Measurements from ENCODE around the gene EIPR1. TPM values are rescaled to one million over a fixed set of nuclear protein-coding genes. Genes with fewer than 3 reads are reported as not detected.

EIPR1 gene
- total and polyA plus RNA-seq, 2 experiments from 2014 or later = 23.2 to 28.2 TPM

DNA sequence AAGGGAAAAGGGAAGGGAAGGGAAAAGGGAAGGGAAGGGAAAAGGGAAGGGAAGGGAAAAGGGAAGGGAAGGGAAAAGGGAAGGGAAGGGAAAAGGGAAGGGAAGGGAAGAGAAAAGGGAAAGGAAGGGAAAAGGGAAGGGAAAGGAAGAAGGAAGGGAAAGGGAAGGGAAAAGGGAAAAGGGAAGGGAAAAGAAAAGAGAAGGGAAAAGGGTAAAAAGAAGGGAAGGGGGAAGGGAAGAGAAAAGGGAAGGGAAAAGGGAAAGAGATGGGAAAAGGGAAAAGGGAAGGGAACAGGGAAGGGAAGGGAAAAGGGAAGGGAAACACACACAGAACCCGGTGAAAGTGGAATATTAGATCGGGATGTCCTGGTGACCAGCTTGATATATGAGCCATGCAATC, 40.8 kb downstream of the EIPR1 start:
- Histone ChIP-seq H3K4me3 (no peak overlapping the region), H3K27ac (no peak overlapping the region), H3K27me3 (no peaks in the 10 kb centered on the region), H3K9me3 (ENCODE audit: low read depth) (no peaks in the 10 kb centered on the region), H3K36me3 (no peaks in the 10 kb centered on the region), H3K4me1 (ENCODE audit: low read depth) (no peaks in the 10 kb centered on the region)
- DNase-seq (ENCODE audit: low read depth in 1 of 2, low spot score in 1 of 2) = no peak
- TF ChIP-seq, protein P1, sequence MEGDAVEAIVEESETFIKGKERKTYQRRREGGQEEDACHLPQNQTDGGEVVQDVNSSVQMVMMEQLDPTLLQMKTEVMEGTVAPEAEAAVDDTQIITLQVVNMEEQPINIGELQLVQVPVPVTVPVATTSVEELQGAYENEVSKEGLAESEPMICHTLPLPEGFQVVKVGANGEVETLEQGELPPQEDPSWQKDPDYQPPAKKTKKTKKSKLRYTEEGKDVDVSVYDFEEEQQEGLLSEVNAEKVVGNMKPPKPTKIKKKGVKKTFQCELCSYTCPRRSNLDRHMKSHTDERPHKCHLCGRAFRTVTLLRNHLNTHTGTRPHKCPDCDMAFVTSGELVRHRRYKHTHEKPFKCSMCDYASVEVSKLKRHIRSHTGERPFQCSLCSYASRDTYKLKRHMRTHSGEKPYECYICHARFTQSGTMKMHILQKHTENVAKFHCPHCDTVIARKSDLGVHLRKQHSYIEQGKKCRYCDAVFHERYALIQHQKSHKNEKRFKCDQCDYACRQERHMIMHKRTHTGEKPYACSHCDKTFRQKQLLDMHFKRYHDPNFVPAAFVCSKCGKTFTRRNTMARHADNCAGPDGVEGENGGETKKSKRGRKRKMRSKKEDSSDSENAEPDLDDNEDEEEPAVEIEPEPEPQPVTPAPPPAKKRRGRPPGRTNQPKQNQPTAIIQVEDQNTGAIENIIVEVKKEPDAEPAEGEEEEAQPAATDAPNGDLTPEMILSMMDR (IDR thresholded peaks at IDR 0.05; ENCODE audit: low read depth, low read length) = no peak

DNA sequence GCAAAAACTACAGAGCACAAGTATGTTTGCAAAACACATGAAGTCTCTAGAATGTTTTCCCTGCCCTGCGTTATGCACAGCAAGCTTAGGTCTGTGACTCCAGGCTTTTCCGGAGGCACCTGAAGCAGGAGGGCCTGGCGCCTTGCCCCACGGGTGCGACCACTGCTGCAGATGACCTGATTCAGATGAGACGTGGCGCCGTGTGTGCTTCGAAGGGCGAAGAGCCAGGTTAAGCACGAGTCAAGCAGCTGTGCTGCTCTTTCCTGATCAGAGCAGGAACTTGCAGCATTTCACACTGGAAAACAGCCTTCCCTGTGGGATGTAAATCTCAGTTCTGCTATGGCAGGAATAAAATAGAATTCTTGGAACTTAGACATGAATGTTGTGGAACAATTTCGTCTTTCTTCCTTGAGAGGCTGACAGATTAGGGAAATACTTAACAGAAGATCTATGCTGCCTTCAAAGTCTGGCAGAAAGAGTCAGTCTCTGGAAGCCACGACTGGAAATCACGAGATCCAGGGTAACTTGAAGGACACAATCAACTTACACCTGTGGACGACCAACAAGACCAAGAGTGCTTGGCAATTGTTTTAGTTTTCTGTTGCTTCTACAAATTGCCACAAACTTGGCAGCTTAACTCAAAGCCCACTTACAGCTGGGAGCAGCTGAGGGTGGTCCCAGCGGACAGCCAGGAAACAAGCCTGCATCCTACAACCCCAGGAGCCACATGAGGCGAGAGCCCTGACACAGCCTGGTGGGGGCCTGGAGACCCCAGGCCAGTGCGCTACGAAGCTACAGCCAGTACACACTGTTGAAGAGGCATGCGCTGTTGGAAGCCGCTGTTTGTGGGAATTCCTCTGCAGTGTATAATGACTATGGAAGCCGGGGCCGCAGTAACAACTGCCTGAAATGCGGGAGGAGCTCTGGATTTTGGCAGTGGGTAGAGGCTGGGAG, 42.9 kb downstream of the EIPR1 start:
- TF ChIP-seq, protein P1 (IDR thresholded peaks at IDR 0.05; ENCODE audit: low read depth, low read length) = no peak
- no peak overlapping the region for H3K4me3 ChIP-seq
- H3K27ac ChIP-seq = no peak overlapping the region
- H3K4me1 ChIP-seq (ENCODE audit: low read depth) = no peaks in the 10 kb centered on the region
- no peaks in the 10 kb centered on the region for H3K36me3 ChIP-seq
- DNase-seq (ENCODE audit: low read depth in 1 of 2, low spot score in 1 of 2) = no peak
- no peaks in the 10 kb centered on the region for H3K9me3 ChIP-seq (ENCODE audit: low read depth)
- no peaks in the 10 kb centered on the region for H3K27me3 ChIP-seq

DNA sequence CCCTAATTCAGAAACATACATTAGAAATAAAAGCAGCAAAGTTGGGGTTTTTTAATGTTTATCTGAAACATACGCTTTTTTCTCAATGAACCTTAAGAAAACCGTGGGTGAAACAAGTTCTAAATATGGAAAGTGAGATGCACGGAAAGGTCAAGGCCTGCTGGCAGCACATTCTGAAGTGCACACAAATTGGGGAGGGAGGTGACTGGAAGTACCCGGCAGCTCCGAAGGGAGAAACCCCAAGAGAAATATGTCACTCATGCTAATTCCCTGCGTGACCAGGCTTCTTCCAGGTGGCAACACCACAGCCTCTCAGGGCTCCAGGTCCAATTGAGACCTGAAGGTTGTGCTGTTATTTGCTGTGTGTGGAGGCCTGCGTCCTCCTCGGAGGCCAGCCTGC, 45.5 kb downstream of the EIPR1 start:
- Histone ChIP-seq H3K9me3 (ENCODE audit: low read depth) (no peaks in the 10 kb centered on the region), H3K27me3 (no peaks in the 10 kb centered on the region), H3K4me1 (ENCODE audit: low read depth) (no peaks in the 10 kb centered on the region), H3K36me3 (no peaks in the 10 kb centered on the region), H3K27ac (no peak overlapping the region), H3K4me3 (no peak overlapping the region)
- TF ChIP-seq, protein P1 (IDR thresholded peaks at IDR 0.05; ENCODE audit: low read depth, low read length) = no peak
- no peak for DNase-seq (ENCODE audit: low read depth in 1 of 2, low spot score in 1 of 2)

GRCh38 chr2:3329491-3329890, 48.1 kb downstream of the EIPR1 start:
- Histone ChIP-seq H3K4me3 (no peak overlapping the region), H3K9me3 (ENCODE audit: low read depth) (no peaks in the 10 kb centered on the region), H3K36me3 (no peaks in the 10 kb centered on the region), H3K27ac (no peak overlapping the region), H3K27me3 (no peaks in the 10 kb centered on the region), H3K4me1 (ENCODE audit: low read depth) (no peaks in the 10 kb centered on the region)
- TF ChIP-seq, protein P1 (IDR thresholded peaks at IDR 0.05; ENCODE audit: low read depth, low read length) = no peak
- no peak for DNase-seq (ENCODE audit: low read depth in 1 of 2, low spot score in 1 of 2)

DNA sequence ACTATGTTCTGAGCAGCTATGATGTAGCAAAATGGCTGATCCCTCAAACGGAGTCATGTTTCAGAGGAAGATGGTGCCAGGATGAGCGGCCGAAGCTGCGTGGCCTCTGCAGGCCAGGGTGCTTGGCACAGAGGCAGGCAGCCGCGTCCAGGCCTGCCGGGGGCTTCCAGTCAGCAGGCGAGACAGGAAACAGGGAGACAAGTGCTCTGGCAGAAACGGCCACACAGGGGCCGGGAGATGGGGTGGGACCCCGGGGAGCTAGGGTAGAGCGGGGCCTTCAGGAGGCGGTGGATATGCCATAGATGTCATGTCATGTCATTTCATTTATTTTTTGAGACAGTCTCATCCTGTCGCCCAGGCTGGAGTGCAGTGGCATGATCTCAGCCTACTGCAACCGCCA, 50.7 kb downstream of the EIPR1 start:
- H3K9me3 ChIP-seq (ENCODE audit: low read depth) = no peaks in the 10 kb centered on the region
- H3K36me3 ChIP-seq = no peaks in the 10 kb centered on the region
- no peak for DNase-seq (ENCODE audit: low read depth in 1 of 2, low spot score in 1 of 2)
- TF ChIP-seq, protein P1 (IDR thresholded peaks at IDR 0.05; ENCODE audit: low read depth, low read length) = no peak
- H3K27ac ChIP-seq = no peak overlapping the region
- H3K4me1 ChIP-seq (ENCODE audit: low read depth) = no peaks in the 10 kb centered on the region
- H3K27me3 ChIP-seq = no peaks in the 10 kb centered on the region
- no peak overlapping the region for H3K4me3 ChIP-seq

All from cardiac muscle cell (in vitro differentiated cells and primary cell).